ENCODE measurements around the gene CHPT1. TPM values are rescaled to one million over a fixed set of nuclear protein-coding genes. Genes with fewer than 3 reads are reported as not detected.

Gene CHPT1
- total RNA-seq, 1 experiment from 2014 or later, result 58.9 TPM

DNA sequence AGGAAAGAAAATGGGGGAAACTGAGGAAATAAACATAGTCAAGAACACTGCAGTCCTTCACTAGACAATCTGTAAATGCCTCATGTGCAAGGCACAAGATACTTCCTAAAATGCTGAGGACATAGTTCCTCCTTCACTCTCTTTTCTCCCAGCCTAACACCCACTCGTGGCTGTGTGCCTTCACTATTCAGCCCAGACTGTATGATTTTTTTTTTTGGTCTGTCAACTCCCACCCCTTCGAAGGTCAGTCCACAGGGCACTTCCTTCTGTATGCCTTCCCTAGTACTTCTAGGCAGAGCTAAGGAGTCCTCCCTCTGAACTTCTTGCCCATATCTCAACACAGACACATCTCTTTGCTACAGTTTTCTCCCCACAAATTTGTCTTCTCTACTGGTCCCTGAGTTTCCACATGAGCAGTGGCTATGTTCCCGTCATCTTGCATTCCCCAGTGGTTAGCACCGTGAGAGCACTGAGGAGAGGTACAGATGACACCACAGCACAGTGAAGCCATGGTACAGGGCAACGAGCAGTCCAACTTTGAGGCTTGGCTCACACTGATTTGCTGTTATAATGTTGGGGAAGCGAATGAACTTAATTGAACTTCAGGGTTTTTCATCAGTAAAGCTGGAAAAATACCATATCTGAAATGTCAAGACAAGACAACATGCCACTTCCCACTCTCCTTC, 65.9 kb downstream of the CHPT1 start:
- no peak for DNase-seq (ENCODE audit: low spot score)

DNA sequence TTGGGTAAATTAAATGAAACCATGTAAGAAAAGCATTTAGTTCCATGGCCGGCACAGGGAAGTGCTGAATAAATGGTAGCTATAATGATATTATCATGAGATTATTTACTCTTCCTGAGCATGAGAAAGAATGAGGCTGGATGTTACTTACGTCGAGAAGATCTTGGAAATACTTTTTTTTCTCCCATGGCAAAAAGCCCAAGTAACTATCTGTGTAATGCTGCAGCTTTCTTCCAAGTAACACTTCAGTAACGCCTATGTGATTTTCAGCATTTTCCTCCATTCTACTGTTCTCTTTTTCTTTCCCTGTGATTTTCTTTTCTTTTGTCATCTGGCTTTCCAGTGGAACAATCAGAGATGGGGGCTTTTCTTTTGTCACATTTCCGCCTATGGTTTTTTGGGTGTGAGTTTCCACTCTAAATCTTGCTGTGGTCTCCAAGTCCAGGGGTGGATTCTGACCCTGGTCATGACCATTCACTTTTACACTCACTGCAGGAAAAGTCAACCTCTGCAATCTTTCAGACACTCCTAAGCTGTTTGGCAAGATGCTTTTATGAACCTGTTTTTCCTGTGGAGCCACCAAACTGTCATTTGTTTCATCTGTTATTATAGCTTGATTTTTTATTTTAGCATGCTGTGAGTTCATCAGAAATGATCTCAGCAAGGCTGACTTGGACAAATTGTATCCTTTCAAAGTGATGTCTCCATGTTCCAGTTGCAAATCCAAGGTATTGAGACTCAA, 66.8 kb downstream of the CHPT1 start:
- DNase-seq (ENCODE audit: low spot score), result no peak

DNA sequence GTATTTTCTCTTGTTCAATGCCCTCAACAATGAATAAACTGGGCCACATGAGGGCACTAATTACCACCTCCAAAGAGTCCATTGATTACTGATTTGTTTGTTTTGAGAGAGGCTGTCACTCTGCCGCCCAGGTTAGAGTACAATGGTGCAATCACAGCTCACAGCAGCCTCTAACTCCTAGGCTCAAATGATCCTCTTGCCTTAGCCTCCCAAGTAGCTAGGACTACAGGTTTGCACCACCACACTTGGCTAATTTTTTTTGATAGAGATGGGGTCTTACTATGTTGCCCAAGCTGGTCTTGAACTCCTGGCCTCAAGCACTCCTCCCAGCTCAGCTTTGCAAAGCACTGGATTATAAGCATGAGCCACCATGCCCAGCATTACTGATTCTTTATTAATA, 70.1 kb downstream of the CHPT1 start:
- DNase-seq (ENCODE audit: low spot score), result no peak

DNA sequence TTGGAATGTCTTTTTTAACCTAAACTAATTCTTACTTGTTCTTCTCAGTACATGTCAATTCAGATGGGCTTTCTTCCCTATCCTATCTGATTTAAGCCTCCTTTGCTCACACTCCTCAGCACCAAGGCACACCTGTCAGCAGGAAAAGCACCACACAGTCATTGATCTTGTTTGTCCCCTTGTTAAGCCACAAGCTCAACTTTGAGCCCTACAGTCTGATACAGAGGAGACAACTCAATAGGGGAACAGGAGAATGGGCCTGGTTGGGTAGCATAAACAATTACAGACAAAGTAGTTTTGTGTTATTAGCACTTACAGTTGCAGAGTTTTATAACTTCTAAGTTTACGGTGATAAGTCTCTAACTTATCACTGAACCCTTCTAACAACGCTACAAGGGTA, 71.3 kb downstream of the CHPT1 start:
- no peak for DNase-seq (ENCODE audit: low spot score)

DNA sequence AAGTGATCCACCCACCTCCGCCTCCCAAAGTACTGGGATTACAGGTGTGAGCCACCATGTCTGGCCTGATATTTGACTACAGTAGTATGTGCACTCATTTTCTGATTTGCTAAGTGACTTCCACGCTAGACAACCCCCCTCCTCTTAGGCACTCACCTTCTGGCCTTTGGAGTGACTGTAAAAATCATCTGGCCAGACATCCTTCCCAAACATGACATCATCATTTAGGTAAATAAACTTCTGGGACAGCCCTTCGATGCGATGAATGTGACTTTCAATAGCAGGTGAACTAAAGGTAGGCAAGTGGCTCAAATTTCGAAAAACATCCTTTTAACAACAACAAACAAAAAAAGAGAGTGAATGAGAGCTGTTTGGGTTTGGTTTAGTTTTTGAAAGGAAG, 72.4 kb downstream of the CHPT1 start:
- DNase-seq (ENCODE audit: low spot score), result no peak

DNA sequence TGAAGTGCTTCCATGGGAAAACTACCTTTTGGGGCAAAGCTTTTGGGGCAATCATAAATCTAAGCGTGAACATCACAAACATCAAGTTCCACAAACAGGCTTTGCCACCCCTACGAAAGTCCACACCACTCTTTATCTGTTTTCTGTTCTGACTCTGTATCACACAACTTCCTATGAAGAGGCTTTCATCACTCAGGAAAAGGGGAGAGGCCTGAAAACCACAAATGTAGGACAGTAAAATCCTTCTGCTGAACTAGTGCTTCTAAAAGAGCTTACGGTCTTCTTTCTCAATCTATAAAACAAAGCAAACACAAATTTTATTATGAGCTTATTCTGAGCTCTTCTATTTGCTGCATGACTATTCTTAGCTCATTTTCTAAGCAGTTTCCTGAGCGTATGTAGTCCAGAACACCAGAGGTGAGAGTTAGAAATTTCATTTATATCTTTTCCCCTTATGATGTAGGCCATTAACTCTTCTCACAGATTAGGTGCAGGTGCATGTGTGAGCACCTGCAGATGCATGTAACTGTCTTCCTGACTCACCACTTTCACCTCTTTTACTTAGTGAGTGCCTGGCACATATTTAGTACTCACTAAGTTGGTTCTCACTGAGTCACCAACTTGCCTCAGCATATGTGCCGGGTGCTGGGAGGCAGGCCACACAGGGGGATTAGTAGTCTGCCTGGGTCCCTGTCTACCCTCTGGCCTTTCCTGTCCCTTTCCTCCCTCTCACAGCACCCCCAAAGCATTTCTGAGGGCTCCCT, 74.8 kb downstream of the CHPT1 start:
- DNase-seq (ENCODE audit: low spot score), result no peak

DNA sequence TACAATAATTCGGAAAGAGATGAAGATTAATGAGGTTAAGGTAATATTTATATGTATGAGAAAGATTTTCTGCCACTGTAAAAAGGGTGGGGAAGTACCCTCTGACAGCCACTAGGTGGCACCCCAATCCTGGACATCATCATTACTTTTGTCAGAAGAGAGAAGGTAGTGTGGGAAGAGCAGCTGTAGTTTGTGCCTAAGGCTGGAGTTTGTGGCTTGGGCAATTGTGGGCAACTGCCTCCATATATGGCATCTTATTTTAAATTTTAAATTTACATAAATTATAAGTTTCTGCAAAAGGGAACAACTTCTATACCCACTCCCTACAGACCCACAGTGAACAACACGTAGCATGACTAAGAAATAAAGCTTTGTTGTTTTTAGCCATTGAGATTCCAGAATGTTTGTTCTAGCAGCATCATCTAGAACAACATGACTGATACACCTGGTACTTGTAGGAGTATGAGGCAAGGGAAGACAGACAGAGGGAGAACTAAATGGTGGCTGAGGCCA, 76.3 kb downstream of the CHPT1 start:
- DNase-seq (ENCODE audit: low spot score), result peak; percentile 51

DNA sequence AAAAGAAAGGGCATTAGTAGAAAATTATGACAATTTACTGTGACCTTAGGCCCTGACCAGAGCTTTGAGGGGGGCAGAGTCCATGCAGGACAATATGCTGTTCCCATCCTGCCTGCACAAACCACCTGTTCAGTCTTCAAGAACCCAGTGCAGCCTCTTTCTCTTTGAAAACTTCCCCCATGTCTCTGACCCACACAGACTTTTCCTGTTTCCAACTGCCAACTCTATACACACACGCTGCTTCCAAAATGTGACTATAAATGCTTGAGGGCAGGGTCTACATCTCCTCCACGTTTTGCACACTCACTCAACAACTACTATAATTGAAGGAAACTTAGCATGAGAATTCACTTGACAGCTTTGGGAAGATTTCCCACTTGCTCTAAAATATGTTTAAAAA, 78.4 kb downstream of the CHPT1 start:
- no peak for DNase-seq (ENCODE audit: low spot score)

DNA sequence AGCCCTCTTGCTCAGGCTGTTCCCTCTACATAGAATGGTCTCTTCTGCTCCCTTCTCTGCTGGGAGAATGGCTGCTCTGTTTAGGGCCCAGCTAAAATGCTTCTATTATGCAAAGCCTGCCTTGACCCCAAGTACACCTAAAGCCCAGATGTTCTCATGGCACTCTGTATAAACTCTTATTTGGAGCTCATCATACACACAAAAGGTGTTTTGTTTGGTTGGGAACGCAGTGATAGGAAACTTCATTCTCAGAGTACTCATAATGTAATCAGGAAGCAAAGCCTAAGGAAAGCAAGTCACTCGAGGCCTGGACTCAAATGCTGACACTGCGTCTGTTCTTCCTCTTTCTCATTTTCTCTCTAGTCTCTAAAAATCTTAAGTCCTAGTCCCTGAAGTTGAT, 80.0 kb downstream of the CHPT1 start:
- DNase-seq (ENCODE audit: low spot score), result no peak

DNA sequence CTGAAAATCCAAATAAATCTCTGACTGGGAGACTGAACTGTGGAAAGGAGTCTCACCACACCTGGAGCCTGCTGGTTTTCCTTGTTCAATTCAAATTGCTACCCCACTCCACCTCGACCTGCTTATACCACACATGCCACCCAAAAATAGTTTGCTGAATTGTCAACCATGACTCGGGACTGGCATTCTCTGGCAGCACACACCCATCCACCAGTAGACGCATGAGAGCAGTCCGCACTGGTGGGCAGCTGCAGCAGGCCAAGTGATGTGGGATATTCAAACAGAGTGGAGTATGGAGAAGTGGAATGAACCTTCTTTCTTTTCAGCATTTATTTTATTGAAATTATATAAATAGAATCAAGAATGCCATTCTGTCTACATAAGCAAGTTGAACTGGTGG, 80.5 kb downstream of the CHPT1 start:
- DNase-seq (ENCODE audit: low spot score), result no peak

Other genes starting within 250 kb of the CHPT1 start
- not detected in 2 replicates for gene SPIC, start 222.3 kb upstream of the CHPT1 start, total RNA-seq (2014; rRNA removed; shearing (Covaris generic))
- not detected in 2 replicates for gene MYBPC1, start 102.7 kb upstream of the CHPT1 start, total RNA-seq (2014; rRNA removed; shearing (Covaris generic))
- not detected in 2 replicates for gene SYCP3, start 41.8 kb downstream of the CHPT1 start, total RNA-seq (2014; rRNA removed; shearing (Covaris generic))
- 11.9 and 18.4 TPM in 2 replicates for gene GNPTAB, start 133.3 kb downstream of the CHPT1 start, total RNA-seq (2014; rRNA removed; shearing (Covaris generic))
- 16.9 and 29.0 TPM in 2 replicates for gene DRAM1, start 179.9 kb downstream of the CHPT1 start, total RNA-seq (2014; rRNA removed; shearing (Covaris generic))